NB4 (cell line): ENCODE data around the gene RPS6KA5.
A peak's percentile ranks its signal among the peaks of the same experiment; 100 is the strongest.
"Not testable (repeated sequence)": the region's sequence is repeated elsewhere in the genome, so short reads cannot be mapped to it uniquely, and the experiment has no call there.

Experiments used
- DNase-seq: peaks from one replicate; pipeline ENCODE4 v3.0.0; 2010; ENCODE audit warnings: low read depth
- H3K4me3 ChIP-seq: one replicate; pipeline ENCODE4 v1.5.1; 2011; ENCODE audit warnings: mild to moderate bottlenecking, low read depth, low read length, moderate library complexity
- MYC ChIP-seq: IDR thresholded peaks from 2 replicates; pipeline ENCODE4 v1.6.1; 2011; ENCODE audit warnings: low read depth, low read length
- POLR2A ChIP-seq: IDR thresholded peaks from 2 replicates; pipeline ENCODE4 v1.6.1; 2011; ENCODE audit warnings: mild to moderate bottlenecking; ENCODE audit not compliant: insufficient read length; ENCODE audit errors: extremely low read depth
- TF ChIP-seq, protein P1 (sequence below): IDR thresholded peaks from 2 replicates; pipeline ENCODE4 v1.6.1; 2011; ENCODE audit warnings: low read depth, low read length
- TF ChIP-seq, protein P2 (sequence below): IDR thresholded peaks from one replicate; pipeline ENCODE4 v1.5.1; 2012; ENCODE audit warnings: low read depth, low read length

The RPS6KA5 gene

DNA sequence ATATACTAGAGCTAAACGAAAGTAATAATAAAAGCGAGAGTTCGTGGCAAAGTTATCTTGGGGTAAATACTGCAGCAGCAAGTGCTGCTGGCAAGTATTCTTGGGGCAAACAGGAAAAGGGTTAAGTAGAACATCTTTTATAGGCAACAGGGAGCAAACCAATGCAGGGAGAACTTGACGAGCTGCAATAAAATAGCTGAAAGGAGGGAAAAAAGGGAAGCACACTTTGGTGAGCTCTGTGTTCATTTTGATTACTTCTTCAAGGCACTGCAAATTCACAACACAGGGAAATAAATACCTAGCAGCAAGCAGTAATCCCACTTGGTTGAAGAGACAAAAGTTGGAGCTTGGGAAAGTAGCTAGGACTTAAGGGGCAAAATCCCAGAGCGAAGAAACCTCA lies 201.9 kb downstream of the RPS6KA5 start:
- peak; percentile 58 for DNase-seq
- TF ChIP-seq POLR2A (no peak), MYC (no peak)
- TF ChIP-seq, protein P1, sequence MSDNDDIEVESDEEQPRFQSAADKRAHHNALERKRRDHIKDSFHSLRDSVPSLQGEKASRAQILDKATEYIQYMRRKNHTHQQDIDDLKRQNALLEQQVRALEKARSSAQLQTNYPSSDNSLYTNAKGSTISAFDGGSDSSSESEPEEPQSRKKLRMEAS = no peak
- TF ChIP-seq, protein P2, sequence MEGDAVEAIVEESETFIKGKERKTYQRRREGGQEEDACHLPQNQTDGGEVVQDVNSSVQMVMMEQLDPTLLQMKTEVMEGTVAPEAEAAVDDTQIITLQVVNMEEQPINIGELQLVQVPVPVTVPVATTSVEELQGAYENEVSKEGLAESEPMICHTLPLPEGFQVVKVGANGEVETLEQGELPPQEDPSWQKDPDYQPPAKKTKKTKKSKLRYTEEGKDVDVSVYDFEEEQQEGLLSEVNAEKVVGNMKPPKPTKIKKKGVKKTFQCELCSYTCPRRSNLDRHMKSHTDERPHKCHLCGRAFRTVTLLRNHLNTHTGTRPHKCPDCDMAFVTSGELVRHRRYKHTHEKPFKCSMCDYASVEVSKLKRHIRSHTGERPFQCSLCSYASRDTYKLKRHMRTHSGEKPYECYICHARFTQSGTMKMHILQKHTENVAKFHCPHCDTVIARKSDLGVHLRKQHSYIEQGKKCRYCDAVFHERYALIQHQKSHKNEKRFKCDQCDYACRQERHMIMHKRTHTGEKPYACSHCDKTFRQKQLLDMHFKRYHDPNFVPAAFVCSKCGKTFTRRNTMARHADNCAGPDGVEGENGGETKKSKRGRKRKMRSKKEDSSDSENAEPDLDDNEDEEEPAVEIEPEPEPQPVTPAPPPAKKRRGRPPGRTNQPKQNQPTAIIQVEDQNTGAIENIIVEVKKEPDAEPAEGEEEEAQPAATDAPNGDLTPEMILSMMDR = no peak
- H3K4me3 ChIP-seq = no peak overlapping the region

DNA sequence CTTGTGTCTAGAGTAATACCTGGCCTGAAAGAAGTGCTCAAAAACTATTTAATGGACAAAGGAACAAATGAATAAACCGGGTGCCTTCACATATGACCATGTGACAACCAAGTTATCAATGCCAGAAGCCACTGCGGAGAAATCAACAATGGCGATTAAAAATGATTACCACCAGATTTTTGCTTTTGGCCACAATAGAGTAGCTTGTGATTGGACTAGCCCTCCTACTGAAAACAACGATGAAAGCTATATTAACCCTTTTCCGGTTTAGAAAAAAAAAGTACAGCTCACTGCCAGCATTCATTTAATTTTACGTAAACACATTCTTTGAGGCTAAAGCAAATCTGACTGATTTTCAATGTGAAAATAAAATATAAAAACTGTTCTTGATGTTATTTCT lies 202.6 kb downstream of the RPS6KA5 start:
- no peak for TF ChIP-seq MYC
- TF ChIP-seq, protein P2 = no peak
- TF ChIP-seq, protein P1 = no peak
- no peak for TF ChIP-seq POLR2A
- H3K4me3 ChIP-seq = no peak overlapping the region
- DNase-seq = no peak

DNA sequence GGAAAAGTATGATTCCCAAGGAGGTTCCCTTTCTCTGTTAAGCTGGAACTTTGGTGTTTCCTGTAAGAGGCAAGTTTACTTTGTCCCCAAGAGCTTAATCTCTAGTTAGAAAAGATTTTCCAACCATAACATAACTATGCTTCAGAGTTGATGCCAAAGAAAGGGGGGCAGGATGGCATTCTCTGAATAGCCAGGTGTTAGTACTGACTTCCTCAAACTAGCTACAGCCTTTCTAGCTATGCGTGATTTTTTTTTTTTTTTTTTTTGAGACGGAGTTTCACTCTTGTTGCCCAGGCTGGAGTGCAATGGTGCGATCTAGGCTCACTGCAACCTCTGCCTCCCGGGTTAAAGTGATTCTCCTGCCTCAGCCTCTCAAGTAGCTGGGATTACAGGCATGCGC lies 204.3 kb downstream of the RPS6KA5 start:
- not testable (repeated sequence) for H3K4me3 ChIP-seq, DNase-seq

DNA sequence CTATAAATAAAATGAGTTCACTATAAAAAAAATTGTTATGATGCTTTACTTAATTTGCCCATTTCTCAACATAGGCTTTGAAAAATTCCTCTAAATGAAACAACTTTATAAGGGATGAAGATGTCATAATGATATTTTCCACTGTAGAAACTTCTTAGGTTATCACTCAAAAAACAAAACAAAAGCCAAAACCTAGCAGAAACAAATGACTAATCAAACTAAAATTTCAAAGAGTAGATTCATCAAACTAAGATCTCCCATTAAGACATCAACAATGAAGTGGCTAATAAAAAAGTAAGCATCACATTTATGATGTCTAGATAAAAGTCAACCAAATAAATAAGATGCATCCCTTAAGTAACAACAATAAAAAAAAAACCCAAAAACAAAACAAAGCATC lies 207.3 kb downstream of the RPS6KA5 start:
- H3K4me3 ChIP-seq = no peak overlapping the region
- DNase-seq = no peak
- TF ChIP-seq, protein P1 = no peak
- TF ChIP-seq, protein P2 = no peak
- no peak for TF ChIP-seq POLR2A

DNA sequence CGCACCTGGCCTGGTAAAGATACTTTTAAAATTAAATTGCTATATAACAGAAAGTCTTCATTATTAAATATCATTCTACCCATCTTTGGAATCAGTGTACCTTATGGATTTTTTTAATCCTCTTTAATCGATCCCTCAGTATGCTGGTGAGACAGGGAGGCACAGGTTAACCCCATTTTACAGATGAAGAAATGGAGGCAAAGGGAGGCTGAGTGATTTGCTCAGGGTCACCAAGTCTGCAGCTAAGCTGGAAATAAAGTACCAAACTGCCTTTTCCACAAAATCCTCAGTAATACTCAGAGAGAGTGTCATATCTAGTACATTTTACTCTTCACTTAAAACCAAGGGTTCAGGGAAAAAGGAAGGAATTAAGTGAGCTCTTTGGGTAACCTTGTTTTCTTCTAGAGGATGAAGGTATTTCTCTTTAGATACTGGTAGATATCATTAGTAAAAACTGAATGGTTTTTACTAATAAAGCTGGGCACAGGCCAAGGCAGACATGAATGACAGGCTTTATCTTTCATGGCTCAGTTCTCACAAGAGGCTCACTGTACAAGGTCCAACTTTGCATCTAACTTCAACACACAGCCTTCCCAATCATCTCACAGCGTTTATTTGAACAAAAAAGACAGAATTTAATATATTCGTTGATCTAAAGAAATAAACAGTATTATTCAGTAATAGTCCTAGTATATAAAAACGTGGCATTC lies 209.0 kb downstream of the RPS6KA5 start:
- DNase-seq = no peak
- H3K4me3 ChIP-seq = no peak overlapping the region
- TF ChIP-seq, protein P2 = no peak
- TF ChIP-seq POLR2A (no peak), MYC (no peak)
- TF ChIP-seq, protein P1 = no peak

DNA sequence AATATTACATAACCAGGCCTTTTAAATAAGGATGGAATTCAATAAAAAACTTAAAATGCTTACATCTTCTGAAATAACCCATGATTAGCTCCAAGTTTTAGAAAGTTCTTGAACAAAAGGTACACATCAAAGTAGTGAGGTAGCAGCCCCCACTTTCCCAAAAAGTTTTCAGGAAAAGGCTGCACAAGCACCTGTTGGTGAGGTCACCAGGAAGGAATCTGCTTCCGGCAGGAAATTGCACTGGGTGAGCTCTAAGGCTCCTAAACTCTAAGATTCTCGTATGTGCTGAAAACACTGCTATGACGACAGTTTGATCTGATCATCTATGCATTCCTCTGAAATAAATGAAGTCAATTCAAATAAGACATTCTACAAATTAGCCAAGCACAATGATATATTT lies 210.0 kb downstream of the RPS6KA5 start:
- no peak overlapping the region for H3K4me3 ChIP-seq
- DNase-seq = no peak
- no peak for TF ChIP-seq POLR2A
- TF ChIP-seq, protein P2 = no peak
- TF ChIP-seq, protein P1 = no peak
- TF ChIP-seq MYC = no peak
